Measurements from ENCODE around the gene DAGLA.
A peak's percentile ranks its signal among the peaks of the same experiment; 100 is the strongest.
"Not testable (repeated sequence)": the region's sequence is repeated elsewhere in the genome, so short reads cannot be mapped to it uniquely, and the experiment has no call there.

DAGLA gene, protein sequence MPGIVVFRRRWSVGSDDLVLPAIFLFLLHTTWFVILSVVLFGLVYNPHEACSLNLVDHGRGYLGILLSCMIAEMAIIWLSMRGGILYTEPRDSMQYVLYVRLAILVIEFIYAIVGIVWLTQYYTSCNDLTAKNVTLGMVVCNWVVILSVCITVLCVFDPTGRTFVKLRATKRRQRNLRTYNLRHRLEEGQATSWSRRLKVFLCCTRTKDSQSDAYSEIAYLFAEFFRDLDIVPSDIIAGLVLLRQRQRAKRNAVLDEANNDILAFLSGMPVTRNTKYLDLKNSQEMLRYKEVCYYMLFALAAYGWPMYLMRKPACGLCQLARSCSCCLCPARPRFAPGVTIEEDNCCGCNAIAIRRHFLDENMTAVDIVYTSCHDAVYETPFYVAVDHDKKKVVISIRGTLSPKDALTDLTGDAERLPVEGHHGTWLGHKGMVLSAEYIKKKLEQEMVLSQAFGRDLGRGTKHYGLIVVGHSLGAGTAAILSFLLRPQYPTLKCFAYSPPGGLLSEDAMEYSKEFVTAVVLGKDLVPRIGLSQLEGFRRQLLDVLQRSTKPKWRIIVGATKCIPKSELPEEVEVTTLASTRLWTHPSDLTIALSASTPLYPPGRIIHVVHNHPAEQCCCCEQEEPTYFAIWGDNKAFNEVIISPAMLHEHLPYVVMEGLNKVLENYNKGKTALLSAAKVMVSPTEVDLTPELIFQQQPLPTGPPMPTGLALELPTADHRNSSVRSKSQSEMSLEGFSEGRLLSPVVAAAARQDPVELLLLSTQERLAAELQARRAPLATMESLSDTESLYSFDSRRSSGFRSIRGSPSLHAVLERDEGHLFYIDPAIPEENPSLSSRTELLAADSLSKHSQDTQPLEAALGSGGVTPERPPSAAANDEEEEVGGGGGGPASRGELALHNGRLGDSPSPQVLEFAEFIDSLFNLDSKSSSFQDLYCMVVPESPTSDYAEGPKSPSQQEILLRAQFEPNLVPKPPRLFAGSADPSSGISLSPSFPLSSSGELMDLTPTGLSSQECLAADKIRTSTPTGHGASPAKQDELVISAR

DNA sequence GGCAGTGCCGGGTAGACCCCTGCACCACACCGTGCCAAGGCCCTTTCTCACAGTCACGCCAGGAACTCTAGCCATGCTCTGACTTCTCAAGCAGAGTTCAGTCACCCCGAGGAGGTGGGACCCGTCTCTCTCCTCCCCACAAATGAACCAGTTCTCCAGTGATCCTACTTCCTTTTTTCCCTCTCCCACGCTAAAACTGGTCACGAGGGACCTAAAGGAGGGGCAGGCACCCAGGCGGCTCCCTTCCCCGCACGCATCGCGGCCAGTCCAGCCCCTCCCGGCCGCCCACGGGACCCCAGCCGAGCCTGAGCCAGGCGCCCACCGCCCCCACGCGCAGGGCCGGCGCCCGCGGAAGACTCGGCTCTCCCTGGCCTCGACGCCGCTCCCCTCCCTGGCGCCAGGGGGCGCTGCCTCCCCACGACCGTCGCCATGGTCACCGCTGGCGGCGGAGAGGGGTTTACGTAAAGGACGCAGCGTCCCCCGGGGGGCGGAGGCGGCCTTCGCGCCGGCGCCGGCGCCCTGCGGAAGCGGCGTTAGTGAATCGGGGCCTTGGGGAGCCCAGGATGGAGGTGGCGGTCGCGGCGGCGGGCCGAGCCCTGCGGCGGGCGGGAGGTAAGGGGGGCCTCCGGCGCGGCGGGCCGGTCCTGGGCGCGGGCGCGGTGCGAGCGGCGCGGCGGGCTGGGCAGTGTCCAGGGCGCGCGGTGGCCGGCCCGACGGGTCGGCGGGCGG is at the start of gene DAGLA:
Gene DAGLA (plus strand): TSS at position 499 of the 729 bp plus-strand sequence. CDS start 39,765 bp downstream, outside the sequence.
- DNase-seq, result peak; percentile 32 to 74

GRCh38 chr11:61632096-61632495 is 48.1 kb upstream of the DAGLA start:
- no peak for DNase-seq

DNA sequence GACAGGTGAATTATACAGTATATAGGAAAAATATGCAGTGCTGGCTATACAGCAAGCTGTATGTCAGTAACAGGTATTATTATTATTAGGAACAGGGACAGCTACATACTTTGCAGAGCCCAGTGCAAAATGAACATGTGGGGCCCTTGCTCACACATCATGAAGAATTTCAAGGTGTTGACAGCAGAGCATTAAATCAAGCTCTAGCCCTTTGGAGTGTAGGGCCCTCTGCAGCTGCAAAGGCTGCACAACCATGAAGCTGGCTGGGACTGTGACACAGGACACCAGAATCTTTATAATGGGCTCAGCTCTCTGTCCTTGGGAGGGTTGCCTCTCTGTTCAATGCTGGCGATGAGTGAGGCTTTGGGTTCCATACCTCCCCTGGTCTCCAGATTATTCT is 44.9 kb upstream of the DAGLA start:
- no peak for DNase-seq

- no peak for DNase-seq
These were observed 44.4 kb upstream of the DAGLA start for GRCh38 chr11:61635787-61636186.

DNA sequence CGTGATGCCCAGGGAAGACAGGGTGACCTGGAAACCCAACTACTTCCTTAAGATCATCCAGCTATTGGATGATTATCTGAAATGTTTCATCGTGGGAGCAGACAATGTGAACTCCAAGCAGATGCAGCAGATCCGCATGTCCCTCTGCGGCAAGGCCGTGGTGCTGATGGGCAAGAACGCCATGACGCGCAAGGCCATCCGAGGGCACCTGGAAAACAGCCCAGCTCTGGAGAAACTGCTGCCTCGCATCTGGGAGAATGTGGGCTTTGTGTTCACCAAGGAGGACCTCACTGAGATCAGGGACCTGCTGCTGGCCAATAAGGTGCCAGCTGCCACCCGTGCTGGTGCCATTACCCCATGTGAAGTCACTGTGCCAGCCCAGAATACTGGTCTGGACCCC is 43.5 kb upstream of the DAGLA start:
- no peak for DNase-seq

DNA sequence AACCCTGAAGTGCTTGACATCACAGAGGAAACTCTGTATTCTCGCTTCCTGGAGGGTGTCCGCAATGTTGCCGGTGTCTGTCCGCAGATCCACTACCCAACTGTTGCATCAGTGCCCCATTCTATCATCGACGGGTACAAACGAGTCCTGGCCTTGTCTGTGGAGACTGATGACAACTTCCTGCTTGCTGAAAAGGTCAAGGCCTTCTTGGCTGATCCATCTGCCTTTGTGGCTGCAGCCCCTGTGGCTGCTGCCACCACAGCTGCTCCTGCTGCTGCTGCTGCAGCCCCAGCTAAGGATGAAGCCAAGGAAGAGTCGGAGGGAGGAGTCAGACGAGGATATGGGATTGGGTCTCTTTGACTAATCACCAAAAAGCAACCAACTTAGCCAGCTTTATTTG is 42.9 kb upstream of the DAGLA start:
- DNase-seq, result no peak

DNA sequence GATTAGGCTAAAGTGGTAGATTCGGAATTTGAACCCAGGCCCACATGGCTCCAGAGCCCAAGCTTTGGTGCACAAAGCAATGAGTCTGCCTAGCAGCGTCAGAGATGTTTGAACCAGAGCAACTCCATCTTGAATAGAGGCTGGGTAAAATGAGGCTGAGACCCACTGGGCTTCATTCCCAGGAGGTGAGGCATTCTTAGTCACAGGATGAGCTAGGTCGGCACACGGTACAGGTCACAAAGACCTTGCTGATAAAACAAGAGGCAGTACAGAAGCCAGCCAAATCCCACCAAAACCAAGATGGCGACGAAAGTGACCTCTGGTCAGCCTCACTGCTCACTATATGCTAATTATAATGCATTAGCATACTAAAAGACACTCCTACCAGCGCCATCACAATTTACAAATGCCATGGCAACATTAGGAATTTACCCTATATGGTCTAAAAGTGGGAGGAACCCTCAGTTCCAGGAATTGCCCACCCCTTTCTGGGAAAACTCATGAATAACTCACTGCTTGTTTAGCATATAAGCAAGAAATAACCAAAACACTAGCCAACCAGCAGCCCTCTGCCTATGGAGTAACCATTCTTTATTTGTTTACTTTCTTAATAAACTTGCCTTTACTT is 40.3 kb upstream of the DAGLA start:
- DNase-seq, result no peak

- DNase-seq, result no peak
These were observed 38.0 kb upstream of the DAGLA start for GRCh38 chr11:61642162-61642561.

DNA sequence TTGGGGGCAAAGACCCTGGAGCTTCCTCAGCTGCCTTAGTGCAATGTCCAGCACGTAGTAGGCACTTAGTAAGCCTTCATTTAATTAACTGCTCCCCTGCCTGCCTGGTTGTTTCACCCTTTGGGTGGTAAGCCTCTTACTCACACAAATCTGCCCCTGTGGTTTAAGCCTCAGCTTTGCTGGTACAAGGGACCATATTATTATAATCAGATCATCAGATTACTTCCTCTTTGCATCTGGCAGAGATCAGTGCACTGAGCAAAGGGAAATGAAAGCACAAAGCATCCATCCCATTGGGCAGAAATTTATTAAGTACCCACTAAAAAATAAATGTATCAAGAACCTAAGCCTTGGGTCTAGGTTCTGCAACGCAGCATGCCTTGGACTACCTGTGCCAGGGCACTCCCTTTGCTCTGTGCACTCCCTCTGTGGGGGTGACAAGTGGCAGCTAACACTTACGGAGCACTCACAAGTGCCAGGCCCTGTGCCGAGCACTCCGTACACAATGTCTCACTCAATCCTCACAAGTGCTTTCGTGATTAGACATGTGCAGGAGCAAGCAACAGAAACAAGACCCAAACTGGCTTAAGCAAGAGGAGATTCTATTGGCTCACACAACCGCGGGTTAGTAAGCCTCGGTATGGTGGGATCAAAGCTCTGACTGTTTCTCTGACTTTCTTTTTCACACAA is 34.9 kb upstream of the DAGLA start:
- DNase-seq, result no peak

- no peak for DNase-seq
These were observed 32.7 kb upstream of the DAGLA start for GRCh38 chr11:61647529-61647928.

DNA sequence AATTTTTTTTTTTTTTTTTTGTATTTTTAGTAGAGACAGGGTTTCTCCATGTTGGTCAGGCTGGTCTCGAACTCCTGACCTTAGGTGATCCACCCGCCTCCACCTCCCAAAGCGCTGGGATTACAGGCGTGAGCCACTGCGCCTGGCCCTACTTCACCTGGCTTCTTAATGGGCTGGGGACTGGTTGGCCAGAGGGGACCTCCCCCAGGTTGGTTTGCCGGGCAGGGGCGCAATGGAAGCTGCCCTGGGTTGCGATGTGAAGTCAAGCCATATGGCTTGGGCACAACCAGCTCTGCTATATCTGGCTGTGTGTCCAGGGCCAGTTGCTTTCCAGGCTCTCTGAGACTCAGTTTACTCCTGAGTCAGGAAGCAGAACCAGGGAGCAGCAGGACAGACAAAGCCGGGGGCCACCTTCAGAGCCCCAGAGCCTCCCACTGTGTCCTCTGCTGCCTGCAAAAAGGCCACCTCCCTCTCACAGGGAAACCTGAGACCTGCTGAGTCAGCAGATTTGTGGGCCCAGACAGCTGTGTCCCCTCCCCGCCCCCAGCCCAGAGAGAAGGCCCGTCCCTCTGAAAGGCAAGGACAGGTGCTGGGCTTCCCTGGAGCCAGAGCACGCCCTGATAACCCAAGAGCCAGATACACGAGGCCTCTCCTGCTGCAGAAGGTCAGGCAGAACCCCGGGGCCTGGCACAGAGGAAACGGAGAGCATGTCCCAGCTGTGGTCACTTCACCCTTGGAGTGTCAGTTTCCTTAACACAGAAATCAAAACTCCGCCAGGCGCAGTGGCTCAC is 29.2 kb upstream of the DAGLA start:
- no peak for DNase-seq

- no peak for DNase-seq
These were observed 28.1 kb upstream of the DAGLA start for GRCh38 chr11:61652135-61652534.

DNA sequence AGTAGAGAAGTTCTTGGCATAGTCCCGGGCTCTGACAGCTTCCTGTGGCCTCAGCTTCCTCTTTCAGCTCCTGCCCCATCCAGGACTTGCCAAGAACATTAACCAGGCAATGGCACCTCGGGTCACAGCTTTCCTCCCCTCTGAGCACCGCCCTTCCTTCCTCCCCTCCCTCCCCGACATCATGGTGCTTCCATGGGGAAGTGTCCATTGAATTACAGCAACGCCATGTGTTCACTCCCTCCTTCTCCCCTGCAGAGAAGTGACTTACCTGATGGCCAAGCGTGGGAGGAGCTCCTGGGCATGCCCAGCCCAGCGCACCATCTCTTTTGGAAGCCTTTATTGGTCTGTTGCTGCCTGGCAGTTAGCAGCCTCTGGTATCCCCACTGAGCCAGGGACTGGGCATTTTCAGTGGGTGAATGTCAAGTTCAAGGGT is 25.8 kb upstream of the DAGLA start:
- DNase-seq, result peak; percentile 4 to 29

DNA sequence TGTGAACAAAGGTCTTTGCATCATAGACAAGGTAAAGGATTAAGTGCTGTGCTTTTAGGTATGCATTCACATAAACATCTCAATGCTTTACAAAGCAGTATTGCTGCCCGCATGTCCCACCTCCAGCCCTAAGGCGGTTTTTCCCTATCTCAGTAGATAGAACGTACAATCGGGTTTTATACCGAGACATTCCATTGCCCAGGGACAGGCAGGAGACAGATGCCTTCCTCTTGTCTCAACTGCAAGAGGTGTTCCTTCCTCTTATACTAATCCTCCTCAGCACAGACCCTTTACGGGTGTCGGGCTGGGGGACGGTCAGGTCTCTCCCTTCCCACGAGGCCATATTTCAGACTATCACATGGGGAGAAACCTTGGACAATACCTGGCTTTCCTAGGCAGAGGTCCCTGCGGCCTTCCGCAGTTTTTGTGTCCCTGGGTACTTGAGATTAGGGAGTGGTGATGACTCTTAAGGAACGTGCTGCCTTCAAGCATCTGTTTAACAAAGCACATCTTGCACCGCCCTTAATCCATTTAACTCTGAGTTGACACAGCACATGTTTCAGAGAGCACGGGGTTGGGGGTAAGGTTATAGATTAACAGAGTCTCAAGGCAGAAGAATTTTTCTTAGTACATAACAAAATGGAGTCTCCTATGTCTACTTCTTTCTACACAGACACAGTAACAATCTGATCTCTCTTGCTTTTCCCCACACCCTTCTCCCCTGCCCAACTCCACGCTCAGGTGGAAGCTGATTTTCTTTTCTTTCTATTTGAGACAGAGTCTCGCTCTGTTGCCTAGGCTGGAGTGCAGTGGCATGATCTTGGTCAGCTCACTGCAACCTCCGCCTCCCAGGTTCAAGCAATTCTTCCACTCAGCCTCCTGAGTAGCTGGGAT is 24.7 kb upstream of the DAGLA start:
- not testable (repeated sequence) for DNase-seq

DNA sequence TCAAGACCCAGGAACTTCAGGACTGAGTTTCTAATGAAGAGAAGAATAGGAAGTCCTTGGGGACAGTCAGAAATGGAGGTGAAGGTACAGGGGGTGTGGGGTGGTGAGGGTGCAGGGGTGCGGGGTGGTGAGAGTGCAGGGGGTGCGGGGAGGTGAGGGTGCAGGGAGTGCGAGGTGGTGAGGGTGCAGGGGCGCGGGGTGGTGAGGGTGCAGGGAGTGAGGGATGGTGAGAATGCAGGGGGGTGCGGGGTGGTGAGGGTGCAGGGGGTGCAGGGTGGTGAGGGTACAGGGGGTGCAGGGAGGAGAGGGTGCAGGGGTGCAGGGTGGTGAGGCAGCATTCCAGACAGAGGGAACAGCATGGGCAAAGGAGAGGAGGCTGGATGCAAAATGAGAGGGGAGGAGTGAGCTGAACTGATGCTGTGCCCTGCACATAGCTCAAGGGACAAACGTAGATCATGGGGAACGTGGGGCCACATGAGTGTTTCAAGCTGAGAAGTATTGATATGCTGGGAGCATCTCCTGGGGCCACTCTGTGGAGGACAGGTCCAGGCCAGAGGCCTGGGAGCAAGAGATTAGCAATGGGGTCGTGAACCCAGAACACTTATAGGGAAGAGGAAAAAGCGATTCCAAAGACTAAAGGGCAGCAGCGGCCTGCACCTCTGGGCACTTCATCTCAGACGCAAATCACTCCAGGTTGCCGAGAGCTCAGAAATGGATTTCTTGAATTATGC is 23.7 kb upstream of the DAGLA start:
- no peak for DNase-seq

- no peak for DNase-seq
These were observed 22.5 kb upstream of the DAGLA start for GRCh38 chr11:61657566-61658290.

DNA sequence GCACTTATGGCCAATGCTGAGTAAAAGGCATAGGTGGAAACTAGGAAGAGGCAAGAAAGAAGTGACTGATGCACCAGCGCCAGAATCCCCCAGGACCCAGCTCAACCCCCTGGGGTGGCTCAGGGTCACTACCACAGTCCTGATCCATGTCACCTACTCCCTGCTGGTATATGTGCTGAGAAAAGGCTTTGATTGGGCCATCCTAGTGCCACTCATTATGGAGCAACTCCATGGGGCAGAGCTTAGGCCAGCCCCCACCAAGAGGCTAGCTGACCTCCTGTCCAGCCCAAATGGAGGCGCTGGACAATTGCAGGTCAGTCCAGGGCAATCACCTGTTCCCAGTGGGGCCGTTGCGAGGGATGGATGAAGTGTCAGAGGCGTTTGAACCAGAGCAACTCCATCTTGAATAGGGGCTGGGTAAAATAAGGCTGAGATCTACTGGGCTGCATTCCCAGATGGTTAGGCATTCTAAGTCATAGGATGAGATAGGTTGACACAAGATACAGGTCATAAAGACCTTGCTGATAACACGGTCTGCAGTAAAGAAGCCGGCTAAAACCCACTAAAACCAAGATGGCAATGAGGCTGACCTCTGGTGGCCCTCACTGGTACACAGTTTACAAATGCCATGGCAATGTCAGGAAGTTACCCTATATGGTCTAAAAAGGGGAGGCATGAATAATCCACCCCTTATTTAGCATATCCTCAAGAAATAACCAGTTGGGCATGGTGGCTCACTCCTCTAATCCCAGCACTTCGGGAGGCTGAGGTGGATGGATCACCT is 20.6 kb upstream of the DAGLA start:
- DNase-seq, result no peak

DNA sequence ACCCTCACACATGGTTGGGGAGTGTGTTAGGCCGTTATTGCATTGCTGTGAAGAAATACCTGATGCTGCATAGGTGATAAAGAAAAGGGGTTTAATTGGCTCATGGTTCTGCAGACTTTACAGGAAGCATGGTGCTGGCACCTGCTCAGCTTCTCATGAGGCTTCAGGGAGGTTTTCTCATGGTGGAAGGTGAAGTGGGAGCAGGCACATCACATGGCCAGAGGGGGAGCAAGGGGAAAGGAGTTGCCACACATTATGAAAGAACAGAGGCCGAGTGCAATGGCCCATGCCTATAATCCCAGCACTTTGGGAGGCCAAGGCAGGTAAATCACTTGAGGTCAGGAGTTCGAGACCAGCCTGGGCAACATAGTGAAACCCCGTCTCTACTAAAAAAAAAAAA is 19.2 kb upstream of the DAGLA start:
- DNase-seq, result not testable (repeated sequence)
